PC-3 (cell line): ENCODE measurements around the gene METTL8. TPM values are rescaled to one million over a fixed set of nuclear protein-coding genes. Genes with fewer than 3 reads are reported as not detected.

Experiments
- ATAC-seq: fragments of 200-7000 bp; cut with Tn5 transposase; 2 replicates; pipeline ENCODE4 v1.9.1; 2020; ENCODE audit warnings: mild to moderate bottlenecking, moderate library complexity
- BruUV-seq: library from RNA; stranded (reverse); fragments of 400-500 nt; replicated peaks from 2 replicates; lab custom pipeline; 2021; lab: Mats Ljungman, UMichigan
- CTCF ChIA-PET: fragments of 300-600 bp; sonication (Branson Sonifier 250); formaldehyde crosslinking; loops from one replicate; lab custom pipeline; 2022; ENCODE audit warnings: antibody characterized with exemption; lab: Charles Lee
- POLR2A ChIA-PET: fragments of 300-600 bp; sonication (Branson Sonifier 250); formaldehyde crosslinking; loops from one replicate; lab custom pipeline; 2022; ENCODE audit warnings: antibody characterized with exemption; ENCODE audit not compliant: unreplicated experiment; lab: Charles Lee
- DNase-seq: peaks from one replicate; pipeline ENCODE4 v3.0.0-alpha.2; 2015
- H2AFZ ChIP-seq: fragments of 300-600 bp; sonication (generic); 2 replicates; pipeline ENCODE4 v1.6.0; 2016; ENCODE audit warnings: antibody characterized with exemption, low read length
- H3F3A ChIP-seq: fragments of 300-600 bp; sonication (generic); one replicate; pipeline ENCODE4 v1.6.0; 2017; ENCODE audit warnings: antibody characterized with exemption, low read length, control low read depth, mild to moderate bottlenecking; ENCODE audit not compliant: unreplicated experiment
- H3K27ac ChIP-seq: fragments of 300-600 bp; sonication (generic); 2 replicates; pipeline ENCODE4 v1.5.1; 2016; ENCODE audit warnings: mild to moderate bottlenecking, low read length
- H3K27me3 ChIP-seq: fragments of 300-600 bp; sonication (generic); 2 replicates; pipeline ENCODE4 v1.6.1; 2016; ENCODE audit warnings: low read length, mixed read lengths
- H3K36me3 ChIP-seq: fragments of 300-600 bp; sonication (generic); 2 replicates; pipeline ENCODE4 v1.6.1; 2016; ENCODE audit warnings: low read depth, mixed run types, low read length, mixed read lengths
- H3K4me1 ChIP-seq: fragments of 300-600 bp; sonication (generic); 2 replicates; pipeline ENCODE4 v1.5.1; 2016; ENCODE audit warnings: low read length; ENCODE audit not compliant: insufficient read depth
- H3K4me2 ChIP-seq: fragments of 300-600 bp; sonication (generic); 2 replicates; pipeline ENCODE4 v1.6.0; 2016; ENCODE audit warnings: low read length
- H3K4me3 ChIP-seq: fragments of 300-600 bp; sonication (generic); 2 replicates; pipeline ENCODE4 v1.5.1; 2016; ENCODE audit warnings: mild to moderate bottlenecking, low read length, mixed read lengths
- H3K79me2 ChIP-seq: fragments of 300-600 bp; sonication (generic); 2 replicates; pipeline ENCODE4 v1.6.1; 2017; ENCODE audit warnings: low read length, mixed read lengths
- H3K9ac ChIP-seq: fragments of 300-600 bp; sonication (generic); 2 replicates; pipeline ENCODE4 v1.6.0; 2016; ENCODE audit warnings: mild to moderate bottlenecking, low read length
- H3K9me2 ChIP-seq: fragments of 300-600 bp; sonication (generic); replicated peaks from 2 replicates; pipeline ENCODE4 v1.6.1; 2016; ENCODE audit warnings: mixed run types, low read length, mixed read lengths
- H3K9me3 ChIP-seq: fragments of 300-600 bp; sonication (generic); 2 replicates; pipeline ENCODE4 v1.6.1; 2016; ENCODE audit warnings: low read length, mixed read lengths
- H4K20me1 ChIP-seq: fragments of 300-600 bp; sonication (generic); 2 replicates; pipeline ENCODE4 v1.6.1; 2016; ENCODE audit warnings: low read length, mixed read lengths
- EZH2 ChIP-seq: fragments of 300-600 bp; sonication (generic); IDR thresholded peaks from one replicate; pipeline ENCODE4 v1.6.1; 2017; ENCODE audit warnings: antibody characterized with exemption, mild to moderate bottlenecking, low read length; ENCODE audit not compliant: unreplicated experiment
- EZH2phosphoT487 ChIP-seq: fragments of 300-600 bp; sonication (generic); IDR thresholded peaks from 2 replicates; pipeline ENCODE4 v1.6.1; 2018; ENCODE audit warnings: mild to moderate bottlenecking, antibody characterized with exemption, low read length, borderline replicate concordance
- intact Hi-C: fragments of 100-400 bp; cut with micrococcal nuclease; formaldehyde crosslinking; loops from 2 replicates; pipeline ENCODE4 v1.9.0; 2023
- total RNA-seq: library from RNA; depleted of rRNA; stranded (reverse); fragments of >200 nt; gene quantifications from 2 replicates; pipeline ENCODE4 v1.2.3, GENCODE V29; 2014
- TF ChIP-seq, protein P1 (sequence below): fragments of 300-600 bp; sonication (generic); conservative IDR thresholded peaks from 2 replicates; pipeline ENCODE4 v1.5.1; 2017; ENCODE audit warnings: antibody characterized with exemption, low read depth, mild to moderate bottlenecking, low read length

Gene METTL8
- total RNA-seq, 1 experiment from 2014 or later: 10.8 TPM

GRCh38 chr2:171407676-171408044, 26.1 kb downstream of the METTL8 start:
- Histone ChIP-seq H3K4me1 (peaks cover 57% of the 10 kb centered on the region), H3K27ac (no peak overlapping the region), H3F3A (peaks cover 2% of the 10 kb centered on the region), H3K9me2 (no peaks in the 10 kb centered on the region), H3K79me2 (peaks cover 65% of the 10 kb centered on the region), H3K4me3 (no peak overlapping the region), H3K4me2 (no peak overlapping the region), H3K27me3 (no peaks in the 10 kb centered on the region), H3K9ac (no peak overlapping the region), H2AFZ (no peak overlapping the region), H3K9me3 (no peaks in the 10 kb centered on the region), H3K36me3 (peaks cover 9% of the 10 kb centered on the region; the same call in 1 of the 2 replicates), H4K20me1 (no peaks in the 10 kb centered on the region)
- TF ChIP-seq, protein P1, sequence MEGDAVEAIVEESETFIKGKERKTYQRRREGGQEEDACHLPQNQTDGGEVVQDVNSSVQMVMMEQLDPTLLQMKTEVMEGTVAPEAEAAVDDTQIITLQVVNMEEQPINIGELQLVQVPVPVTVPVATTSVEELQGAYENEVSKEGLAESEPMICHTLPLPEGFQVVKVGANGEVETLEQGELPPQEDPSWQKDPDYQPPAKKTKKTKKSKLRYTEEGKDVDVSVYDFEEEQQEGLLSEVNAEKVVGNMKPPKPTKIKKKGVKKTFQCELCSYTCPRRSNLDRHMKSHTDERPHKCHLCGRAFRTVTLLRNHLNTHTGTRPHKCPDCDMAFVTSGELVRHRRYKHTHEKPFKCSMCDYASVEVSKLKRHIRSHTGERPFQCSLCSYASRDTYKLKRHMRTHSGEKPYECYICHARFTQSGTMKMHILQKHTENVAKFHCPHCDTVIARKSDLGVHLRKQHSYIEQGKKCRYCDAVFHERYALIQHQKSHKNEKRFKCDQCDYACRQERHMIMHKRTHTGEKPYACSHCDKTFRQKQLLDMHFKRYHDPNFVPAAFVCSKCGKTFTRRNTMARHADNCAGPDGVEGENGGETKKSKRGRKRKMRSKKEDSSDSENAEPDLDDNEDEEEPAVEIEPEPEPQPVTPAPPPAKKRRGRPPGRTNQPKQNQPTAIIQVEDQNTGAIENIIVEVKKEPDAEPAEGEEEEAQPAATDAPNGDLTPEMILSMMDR: no peak
- no peak for TF ChIP-seq EZH2
- TF ChIP-seq EZH2phosphoT487: no peak
- no TSS peak for BruUV-seq
- ChIA-PET CTCF (no interaction called here), POLR2A (interaction anchor here (0.6 kb wide), 1 partner anchor 15 kb away, joined by 8 read pairs; no protein-coding TSS in a partner anchor)
- no peak for ATAC-seq
- intact Hi-C loops: no loop called here
- DNase-seq: no peak

- no TSS peak for BruUV-seq
- no peak for DNase-seq
- no peak overlapping the region for H3K9ac ChIP-seq
- ATAC-seq: no peak
- ChIA-PET CTCF (no interaction called here), POLR2A (no interaction called here)
- H3K9me2 ChIP-seq: no peaks in the 10 kb centered on the region
- no peak overlapping the region for H3K27ac ChIP-seq
- TF ChIP-seq EZH2phosphoT487 (no peak), EZH2 (no peak)
- TF ChIP-seq, protein P1: no peak
- no peaks in the 10 kb centered on the region for H4K20me1 ChIP-seq
- peaks cover 3% of the 10 kb centered on the region for H3F3A ChIP-seq
- H3K4me2 ChIP-seq: no peak overlapping the region
- peaks cover 65% of the 10 kb centered on the region for H3K79me2 ChIP-seq
- no peak overlapping the region for H2AFZ ChIP-seq
- H3K9me3 ChIP-seq: no peaks in the 10 kb centered on the region
- no peak overlapping the region for H3K4me3 ChIP-seq
- H3K27me3 ChIP-seq: no peaks in the 10 kb centered on the region
- intact Hi-C loops: no loop called here
- peaks cover 56% of the 10 kb centered on the region for H3K4me1 ChIP-seq
- peaks cover 10% of the 10 kb centered on the region; the same call in 1 of the 2 replicates for H3K36me3 ChIP-seq
Observed at GRCh38 chr2:171407030-171407675, 26.6 kb downstream of the METTL8 start.

DNA sequence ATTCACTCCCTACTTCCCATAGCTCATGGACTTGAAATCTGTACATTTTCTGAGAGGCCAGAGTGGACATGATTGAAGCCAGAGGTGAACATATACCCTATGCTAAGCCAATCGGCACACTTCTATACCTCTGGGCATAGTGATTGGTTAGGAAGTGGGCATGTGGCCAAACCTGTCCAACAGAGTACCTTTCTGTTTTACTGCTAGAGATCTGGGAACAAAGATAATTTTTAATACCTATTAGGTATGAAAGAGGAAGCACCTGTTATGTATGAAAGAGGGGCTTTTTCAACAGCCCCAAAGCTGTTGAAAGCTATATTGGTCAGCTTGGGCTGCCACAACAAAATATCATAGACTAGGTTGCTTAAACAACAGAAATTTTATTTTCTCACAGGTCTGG, 27.7 kb downstream of the METTL8 start:
- H4K20me1 ChIP-seq: no peaks in the 10 kb centered on the region
- intact Hi-C loops: no loop called here
- no peak overlapping the region for H3K4me2 ChIP-seq
- ChIA-PET POLR2A (no interaction called here), CTCF (no interaction called here)
- no peak overlapping the region for H3K4me3 ChIP-seq
- H3K79me2 ChIP-seq: peaks cover 67% of the 10 kb centered on the region
- no peak overlapping the region for H3K9ac ChIP-seq
- no peaks in the 10 kb centered on the region for H3K27me3 ChIP-seq
- ATAC-seq (no peak), DNase-seq (no peak)
- H3K27ac ChIP-seq: no peak overlapping the region
- peaks cover 3% of the 10 kb centered on the region for H3F3A ChIP-seq
- H3K36me3 ChIP-seq: peaks cover 17% of the 10 kb centered on the region; the same call in 1 of the 2 replicates
- no TSS peak for BruUV-seq
- TF ChIP-seq, protein P1: no peak
- TF ChIP-seq EZH2phosphoT487 (no peak), EZH2 (no peak)
- H3K9me2 ChIP-seq: no peaks in the 10 kb centered on the region
- H3K4me1 ChIP-seq: peaks cover 45% of the 10 kb centered on the region
- H3K9me3 ChIP-seq: no peaks in the 10 kb centered on the region; the same call in 1 of the 2 replicates
- no peak overlapping the region for H2AFZ ChIP-seq
